Ovary (tissue), 3 donors: ENCODE measurements around the gene C1QTNF4.

Source experiments
- EP300 ChIP-seq: sonication (generic); formaldehyde crosslinking; IDR thresholded peaks from one replicate; pipeline ENCODE4 v1.6.1; 2017; ENCODE audit warnings: antibody characterized with exemption
- POLR2A ChIP-seq: fragments of 450-650 bp; IDR thresholded peaks from one replicate; pipeline ENCODE4 v1.6.1; 2017; ENCODE audit warnings: antibody characterized with exemption, mild to moderate bottlenecking, moderate library complexity
- TF ChIP-seq, protein P1 (sequence below), 3 donors: fragments of 450-650 bp in 2 of 3; fragments of 200-600 bp in 1 of 3; IDR thresholded peaks; one replicate each; pipeline versions ENCODE4 v1.5.1 to v1.8.0; 2016 to 2022; ENCODE audit warnings: antibody characterized with exemption in 3 of 3, mild to moderate bottlenecking in 1 of 3
- donor health status: DM: no; HTN: no; CAD: no.

DNA sequence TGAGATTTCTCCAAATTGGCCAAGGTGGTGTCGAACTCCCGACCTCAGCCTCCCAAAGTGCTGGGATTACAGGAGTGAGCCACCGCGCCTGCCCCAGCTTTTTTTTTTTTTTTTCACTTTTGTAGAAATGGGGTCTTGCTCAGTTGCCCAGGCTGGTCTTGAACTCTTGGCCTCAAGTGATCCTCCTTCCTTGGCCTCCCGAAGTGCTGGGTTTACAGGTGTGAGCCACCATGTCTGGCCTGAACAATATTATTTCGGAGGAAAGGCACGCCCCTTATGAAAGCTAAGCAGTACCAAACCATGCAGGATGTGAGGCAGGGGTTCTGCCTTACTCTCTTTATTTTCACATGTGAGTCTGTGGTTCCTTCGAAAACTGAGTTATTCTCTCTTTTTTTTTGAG is 32.0 kb upstream of the C1QTNF4 start:
- TF ChIP-seq, protein P1, sequence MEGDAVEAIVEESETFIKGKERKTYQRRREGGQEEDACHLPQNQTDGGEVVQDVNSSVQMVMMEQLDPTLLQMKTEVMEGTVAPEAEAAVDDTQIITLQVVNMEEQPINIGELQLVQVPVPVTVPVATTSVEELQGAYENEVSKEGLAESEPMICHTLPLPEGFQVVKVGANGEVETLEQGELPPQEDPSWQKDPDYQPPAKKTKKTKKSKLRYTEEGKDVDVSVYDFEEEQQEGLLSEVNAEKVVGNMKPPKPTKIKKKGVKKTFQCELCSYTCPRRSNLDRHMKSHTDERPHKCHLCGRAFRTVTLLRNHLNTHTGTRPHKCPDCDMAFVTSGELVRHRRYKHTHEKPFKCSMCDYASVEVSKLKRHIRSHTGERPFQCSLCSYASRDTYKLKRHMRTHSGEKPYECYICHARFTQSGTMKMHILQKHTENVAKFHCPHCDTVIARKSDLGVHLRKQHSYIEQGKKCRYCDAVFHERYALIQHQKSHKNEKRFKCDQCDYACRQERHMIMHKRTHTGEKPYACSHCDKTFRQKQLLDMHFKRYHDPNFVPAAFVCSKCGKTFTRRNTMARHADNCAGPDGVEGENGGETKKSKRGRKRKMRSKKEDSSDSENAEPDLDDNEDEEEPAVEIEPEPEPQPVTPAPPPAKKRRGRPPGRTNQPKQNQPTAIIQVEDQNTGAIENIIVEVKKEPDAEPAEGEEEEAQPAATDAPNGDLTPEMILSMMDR (IDR thresholded peaks at IDR 0.05): no peak
- TF ChIP-seq EP300: no peak
- TF ChIP-seq POLR2A: no peak
